ENCODE results near the gene B3GAT3.
"Not testable (repeated sequence)": the region's sequence is repeated elsewhere in the genome, so short reads cannot be mapped to it uniquely, and the experiment has no call there.

B3GAT3 gene

GRCh38 chr11:62592146-62592815 is 29.5 kb downstream of the B3GAT3 start:
- peak overlapping the region; percentile 79 for H3K4me3 ChIP-seq (ENCODE audit: low read depth, low read length)
- in situ Hi-C loops (cut with HindIII; ENCODE audit: low sequenced_read_pairs) = no loop called here
- TF ChIP-seq CTCF (IDR thresholded peaks at IDR 0.05; ENCODE audit: low read depth, low read length, missing control alignments) = no peak
- DNase-seq (ENCODE audit: low read depth) = no peak

GRCh38 chr11:62591448-62592145 is 30.2 kb downstream of the B3GAT3 start, which contains the start of gene TUT1:
TSS of gene TUT1 (minus strand) at chr11:62591523. CDS start at chr11:62591485, 38 bp downstream.
- in situ Hi-C loops (cut with HindIII; ENCODE audit: low sequenced_read_pairs) = no loop called here
- peak; percentile 99 for DNase-seq (ENCODE audit: low read depth)
- peak within 1 kb of the TSS; percentile 79 for H3K4me3 ChIP-seq (ENCODE audit: low read depth, low read length)
- no peak for TF ChIP-seq CTCF (IDR thresholded peaks at IDR 0.05; ENCODE audit: low read depth, low read length, missing control alignments)

- in situ Hi-C loops (cut with HindIII; ENCODE audit: low sequenced_read_pairs) = no loop called here
- no peak overlapping the region for H3K4me3 ChIP-seq (ENCODE audit: low read depth, low read length)
- DNase-seq (ENCODE audit: low read depth) = no peak
- TF ChIP-seq CTCF (IDR thresholded peaks at IDR 0.05; ENCODE audit: low read depth, low read length, missing control alignments) = peak; percentile 47
Observed at GRCh38 chr11:62588966-62589637, 32.7 kb downstream of the B3GAT3 start.

- H3K4me3 ChIP-seq (ENCODE audit: low read depth, low read length); in situ Hi-C loops (cut with HindIII; ENCODE audit: low sequenced_read_pairs); DNase-seq (ENCODE audit: low read depth): not testable (repeated sequence)
Observed at GRCh38 chr11:62585356-62585755, 36.4 kb downstream of the B3GAT3 start.

GRCh38 chr11:62581735-62582134 is 40.1 kb downstream of the B3GAT3 start:
- in situ Hi-C loops (cut with HindIII; ENCODE audit: low sequenced_read_pairs); H3K4me3 ChIP-seq (ENCODE audit: low read depth, low read length); DNase-seq (ENCODE audit: low read depth): not testable (repeated sequence)

- H3K4me3 ChIP-seq (ENCODE audit: low read depth, low read length) = no peak overlapping the region
- TF ChIP-seq CTCF (IDR thresholded peaks at IDR 0.05; ENCODE audit: low read depth, low read length, missing control alignments) = no peak
- in situ Hi-C loops (cut with HindIII; ENCODE audit: low sequenced_read_pairs) = no loop called here
- DNase-seq (ENCODE audit: low read depth) = no peak
Observed at GRCh38 chr11:62580959-62581715, 40.6 kb downstream of the B3GAT3 start.

- in situ Hi-C loops (cut with HindIII; ENCODE audit: low sequenced_read_pairs) = no loop called here
- no peak for TF ChIP-seq CTCF (IDR thresholded peaks at IDR 0.05; ENCODE audit: low read depth, low read length, missing control alignments)
- DNase-seq (ENCODE audit: low read depth) = no peak
Observed at GRCh38 chr11:62579252-62579651, 42.5 kb downstream of the B3GAT3 start.

More at GRCh38 chr11:62579252-62579651, 42.5 kb downstream of the B3GAT3 start:
- H3K4me3 ChIP-seq (ENCODE audit: low read depth, low read length) = no peak overlapping the region

Data from astrocyte of the cerebellum (primary cell).